GM12878 (cell line): ENCODE measurements around the gene GPALPP1.

Experiments used
- CTCF ChIP-seq, 3 experiments: IDR thresholded peaks in 2 of 3; conservative IDR thresholded peaks in 1 of 3; 2 replicates each; pipeline ENCODE4 v1.5.1; 2011; ENCODE audit warnings: low read depth in 3 of 3, low read length in 3 of 3, mild to moderate bottlenecking in 3 of 3, control low read depth in 2 of 3, moderate library complexity in 2 of 3, inconsistent platforms in 1 of 3, mixed read lengths in 1 of 3; ENCODE audit not compliant: control insufficient read depth in 2 of 3, insufficient read depth in 1 of 3; ENCODE audit errors: extremely low read depth in 1 of 3
- PRDM15 ChIP-seq: fragments of 450-650 bp; formaldehyde crosslinking; IDR thresholded peaks from 2 replicates; pipeline ENCODE4 v1.4.0; 2020; ENCODE audit warnings: mild to moderate bottlenecking, moderate library complexity

- TF ChIP-seq PRDM15 (CRISPR knock-in tag) (no peak), CTCF (IDR thresholded peaks at IDR 0.05 in 2 of 3, conservative IDR thresholded peaks at IDR 0.05 in 1 of 3; ENCODE audit: control insufficient read depth in 2 of 3, extremely low read depth in 1 of 3, insufficient read depth in 1 of 3, low read depth in 3 of 3, low read length in 3 of 3) (no peak)
Measured at GRCh38 chr13:44989071-44989889, at the start of gene GPALPP1, which contains the start of gene NUFIP1.
